ENCODE measurements around the gene HPX.

HPX gene

DNA sequence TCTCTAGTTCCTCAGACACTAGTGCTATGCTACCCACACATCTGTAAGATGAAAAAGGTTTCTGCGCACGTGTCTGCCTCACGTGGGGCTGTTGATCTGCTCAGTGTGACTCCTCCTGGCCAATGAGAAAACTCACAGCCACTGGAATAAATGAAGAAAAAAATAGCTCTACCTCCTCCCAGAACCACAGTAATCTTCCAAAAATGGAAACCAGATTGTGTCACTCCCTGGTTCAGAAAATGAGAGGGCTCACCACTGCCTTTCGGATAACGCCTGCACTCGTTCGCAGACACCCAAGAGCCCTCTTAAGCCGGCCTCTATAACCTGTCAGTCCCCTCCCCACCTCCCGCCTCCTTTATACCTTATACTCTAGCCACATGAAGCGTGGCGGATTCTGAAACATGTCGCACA, 27.0 kb downstream of the HPX start:
- H3K27me3 ChIP-seq (ENCODE audit: insufficient read depth, low read length): no peaks in the 10 kb centered on the region
- WGBS: 90% methylated on average over 12 of the region's 12 CpGs
- no peaks in the 10 kb centered on the region for H3K4me1 ChIP-seq (ENCODE audit: insufficient read depth, low read length)
- no peak overlapping the region for H3K4me3 ChIP-seq (ENCODE audit: low read length)
- H3K9ac ChIP-seq (ENCODE audit: low read depth, low read length): no peak overlapping the region
- H3K9me3 ChIP-seq (ENCODE audit: insufficient read depth, low read depth, low read length): no peaks in the 10 kb centered on the region
- H3K36me3 ChIP-seq (ENCODE audit: insufficient read depth, low read length): no peaks in the 10 kb centered on the region
- no peak overlapping the region for H3K27ac ChIP-seq (ENCODE audit: low read depth, low read length)

GRCh38 chr11:6411594-6412031, 29.2 kb downstream of the HPX start:
- Histone ChIP-seq H3K9ac (ENCODE audit: low read depth, low read length) (no peak overlapping the region), H3K9me3 (ENCODE audit: insufficient read depth, low read depth, low read length) (no peaks in the 10 kb centered on the region), H3K4me1 (ENCODE audit: insufficient read depth, low read length) (no peaks in the 10 kb centered on the region), H3K36me3 (ENCODE audit: insufficient read depth, low read length) (no peaks in the 10 kb centered on the region), H3K27ac (ENCODE audit: low read depth, low read length) (no peak overlapping the region), H3K27me3 (ENCODE audit: insufficient read depth, low read length) (no peaks in the 10 kb centered on the region), H3K4me3 (ENCODE audit: low read length) (no peak overlapping the region)
- WGBS: 92% methylated on average over 10 of the region's 10 CpGs

GRCh38 chr11:6410695-6411430, 29.9 kb downstream of the HPX start:
- Histone ChIP-seq H3K27me3 (ENCODE audit: insufficient read depth, low read length) (no peaks in the 10 kb centered on the region), H3K4me3 (ENCODE audit: low read length) (no peak overlapping the region), H3K9ac (ENCODE audit: low read depth, low read length) (no peak overlapping the region), H3K4me1 (ENCODE audit: insufficient read depth, low read length) (no peaks in the 10 kb centered on the region), H3K27ac (ENCODE audit: low read depth, low read length) (no peak overlapping the region), H3K9me3 (ENCODE audit: insufficient read depth, low read depth, low read length) (no peaks in the 10 kb centered on the region), H3K36me3 (ENCODE audit: insufficient read depth, low read length) (no peaks in the 10 kb centered on the region)
- 94% methylated on average over 23 of the region's 23 CpGs for WGBS

- H3K4me1 ChIP-seq (ENCODE audit: insufficient read depth, low read length): peaks cover 5% of the 10 kb centered on the region; the same call in 1 of the 2 replicates
- 80% methylated on average over 2 of the region's 2 CpGs for WGBS
Observed at GRCh38 chr11:6406370-6406769, 34.4 kb downstream of the HPX start.

GRCh38 chr11:6405846-6406245, 34.9 kb downstream of the HPX start:
- H3K4me3 ChIP-seq (ENCODE audit: low read length): no peak overlapping the region
- H3K27ac ChIP-seq (ENCODE audit: low read depth, low read length): no peak overlapping the region
- H3K27me3 ChIP-seq (ENCODE audit: insufficient read depth, low read length): no peaks in the 10 kb centered on the region
- WGBS: 94% methylated on average over 6 of the region's 6 CpGs
- H3K36me3 ChIP-seq (ENCODE audit: insufficient read depth, low read length): no peaks in the 10 kb centered on the region
- H3K9ac ChIP-seq (ENCODE audit: low read depth, low read length): no peak overlapping the region
- H3K4me1 ChIP-seq (ENCODE audit: insufficient read depth, low read length): peaks cover 5% of the 10 kb centered on the region; the same call in 1 of the 2 replicates
- no peaks in the 10 kb centered on the region for H3K9me3 ChIP-seq (ENCODE audit: insufficient read depth, low read depth, low read length)

More at GRCh38 chr11:6406370-6406769, 34.4 kb downstream of the HPX start:
- H3K4me3 ChIP-seq (ENCODE audit: low read length): no peak overlapping the region
- no peaks in the 10 kb centered on the region for H3K36me3 ChIP-seq (ENCODE audit: insufficient read depth, low read length)
- H3K27ac ChIP-seq (ENCODE audit: low read depth, low read length): no peak overlapping the region
- no peaks in the 10 kb centered on the region for H3K27me3 ChIP-seq (ENCODE audit: insufficient read depth, low read length)
- H3K9me3 ChIP-seq (ENCODE audit: insufficient read depth, low read depth, low read length): no peaks in the 10 kb centered on the region
- H3K9ac ChIP-seq (ENCODE audit: low read depth, low read length): no peak overlapping the region

DNA sequence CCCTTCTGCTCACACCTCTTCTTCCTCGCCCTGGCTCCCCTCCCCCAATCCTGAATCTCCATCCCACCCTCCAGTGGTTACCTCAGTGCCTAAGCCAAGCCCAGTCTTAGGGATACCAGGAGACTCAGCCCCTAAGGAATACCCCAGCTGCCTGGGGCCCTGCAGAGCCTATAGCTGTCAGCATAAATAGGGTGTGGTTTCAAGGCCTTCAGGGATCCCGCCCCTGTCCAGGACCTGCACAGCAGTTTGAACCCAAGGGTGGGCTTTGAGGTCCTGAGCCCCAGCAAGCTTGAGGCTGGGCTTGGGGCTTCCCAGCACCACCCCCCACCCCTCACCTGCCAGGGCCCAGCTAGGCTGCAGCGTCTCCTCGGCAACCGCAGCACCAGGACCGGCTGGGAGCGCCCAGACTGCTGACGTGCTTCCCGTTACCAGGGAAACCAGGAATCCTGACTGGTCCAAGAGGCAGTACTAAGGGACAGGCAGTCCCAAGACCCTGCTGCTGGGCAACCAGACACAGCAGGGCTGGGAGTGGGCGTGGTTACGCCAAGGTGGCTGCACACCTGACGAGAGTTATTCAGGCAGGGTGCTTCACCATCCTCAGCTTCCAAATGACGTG, 35.6 kb downstream of the HPX start:
- H3K27me3 ChIP-seq (ENCODE audit: insufficient read depth, low read length): no peaks in the 10 kb centered on the region
- H3K4me3 ChIP-seq (ENCODE audit: low read length): no peak overlapping the region
- WGBS: 44% methylated on average over 13 of the region's 13 CpGs
- peaks cover 5% of the 10 kb centered on the region; the same call in 1 of the 2 replicates for H3K4me1 ChIP-seq (ENCODE audit: insufficient read depth, low read length)
- H3K9ac ChIP-seq (ENCODE audit: low read depth, low read length): no peak overlapping the region
- no peak overlapping the region for H3K27ac ChIP-seq (ENCODE audit: low read depth, low read length)
- no peaks in the 10 kb centered on the region for H3K36me3 ChIP-seq (ENCODE audit: insufficient read depth, low read length)
- no peaks in the 10 kb centered on the region for H3K9me3 ChIP-seq (ENCODE audit: insufficient read depth, low read depth, low read length)

GRCh38 chr11:6404342-6405051, 36.3 kb downstream of the HPX start:
- H3K9me3 ChIP-seq (ENCODE audit: insufficient read depth, low read depth, low read length): no peaks in the 10 kb centered on the region
- H3K9ac ChIP-seq (ENCODE audit: low read depth, low read length): no peak overlapping the region
- H3K4me3 ChIP-seq (ENCODE audit: low read length): no peak overlapping the region
- H3K4me1 ChIP-seq (ENCODE audit: insufficient read depth, low read length): peaks cover 5% of the 10 kb centered on the region; the same call in 1 of the 2 replicates
- WGBS: 66% methylated on average over 16 of the region's 16 CpGs
- H3K27me3 ChIP-seq (ENCODE audit: insufficient read depth, low read length): no peaks in the 10 kb centered on the region
- H3K27ac ChIP-seq (ENCODE audit: low read depth, low read length): no peak overlapping the region
- H3K36me3 ChIP-seq (ENCODE audit: insufficient read depth, low read length): no peaks in the 10 kb centered on the region

DNA sequence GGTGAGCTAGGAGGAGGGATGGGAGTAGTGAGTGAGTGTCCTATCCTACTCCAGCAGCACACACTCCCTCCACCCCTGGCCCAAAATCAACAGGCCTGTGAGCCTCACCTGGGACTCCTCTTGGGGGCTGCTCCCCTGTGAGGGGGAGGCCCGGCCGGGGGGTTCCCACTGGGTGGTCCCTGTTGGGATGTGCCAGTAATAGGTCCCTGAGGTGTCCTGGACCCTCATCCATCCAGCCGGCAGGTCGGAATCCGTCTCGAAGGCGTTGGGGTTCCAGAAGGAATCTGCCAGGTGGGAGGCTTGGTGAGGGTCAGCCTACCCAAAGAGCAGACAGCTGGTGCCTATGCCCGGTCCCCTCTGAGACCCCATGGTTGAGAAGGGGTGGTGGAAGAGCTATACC, 37.2 kb downstream of the HPX start:
- Histone ChIP-seq H3K4me1 (ENCODE audit: insufficient read depth, low read length) (peaks cover 5% of the 10 kb centered on the region; the same call in 1 of the 2 replicates), H3K9ac (ENCODE audit: low read depth, low read length) (no peak overlapping the region)
- 94% methylated on average over 8 of the region's 8 CpGs for whole genome bisulfite sequencing

DNA sequence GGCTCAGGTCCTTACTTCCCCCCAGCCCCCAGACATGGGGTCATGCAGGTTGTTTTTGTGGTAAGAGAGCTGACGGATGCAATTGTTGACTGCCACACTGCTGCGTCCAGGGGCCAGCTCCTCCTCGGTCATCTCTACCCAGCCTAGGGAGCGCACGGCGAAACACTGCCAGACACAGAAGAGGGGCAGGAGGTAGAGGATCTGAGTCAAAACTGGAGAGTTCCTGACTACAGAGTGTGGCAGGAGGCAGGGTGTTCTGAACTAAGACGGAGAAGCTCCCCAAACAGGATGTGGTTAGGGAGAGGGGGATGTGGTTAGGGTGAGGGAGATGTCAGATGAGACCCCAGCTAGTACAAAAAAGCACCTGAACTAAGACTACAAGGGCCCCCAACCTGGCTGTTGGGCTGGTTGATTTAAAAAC, 38.2 kb downstream of the HPX start:
- H3K9me3 ChIP-seq (ENCODE audit: insufficient read depth, low read depth, low read length): no peaks in the 10 kb centered on the region
- no peaks in the 10 kb centered on the region for H3K27me3 ChIP-seq (ENCODE audit: insufficient read depth, low read length)
- peaks cover 5% of the 10 kb centered on the region; the same call in 1 of the 2 replicates for H3K4me1 ChIP-seq (ENCODE audit: insufficient read depth, low read length)
- 94% methylated on average over 7 of the region's 7 CpGs for WGBS
- no peak overlapping the region for H3K9ac ChIP-seq (ENCODE audit: low read depth, low read length)
- H3K27ac ChIP-seq (ENCODE audit: low read depth, low read length): no peak overlapping the region
- H3K36me3 ChIP-seq (ENCODE audit: insufficient read depth, low read length): no peaks in the 10 kb centered on the region
- H3K4me3 ChIP-seq (ENCODE audit: low read length): no peak overlapping the region

More for the DNA sequence above, 37.2 kb downstream of the HPX start:
- Histone ChIP-seq H3K36me3 (ENCODE audit: insufficient read depth, low read length) (no peaks in the 10 kb centered on the region), H3K27me3 (ENCODE audit: insufficient read depth, low read length) (no peaks in the 10 kb centered on the region), H3K4me3 (ENCODE audit: low read length) (no peak overlapping the region), H3K27ac (ENCODE audit: low read depth, low read length) (no peak overlapping the region), H3K9me3 (ENCODE audit: insufficient read depth, low read depth, low read length) (no peaks in the 10 kb centered on the region)

DNA sequence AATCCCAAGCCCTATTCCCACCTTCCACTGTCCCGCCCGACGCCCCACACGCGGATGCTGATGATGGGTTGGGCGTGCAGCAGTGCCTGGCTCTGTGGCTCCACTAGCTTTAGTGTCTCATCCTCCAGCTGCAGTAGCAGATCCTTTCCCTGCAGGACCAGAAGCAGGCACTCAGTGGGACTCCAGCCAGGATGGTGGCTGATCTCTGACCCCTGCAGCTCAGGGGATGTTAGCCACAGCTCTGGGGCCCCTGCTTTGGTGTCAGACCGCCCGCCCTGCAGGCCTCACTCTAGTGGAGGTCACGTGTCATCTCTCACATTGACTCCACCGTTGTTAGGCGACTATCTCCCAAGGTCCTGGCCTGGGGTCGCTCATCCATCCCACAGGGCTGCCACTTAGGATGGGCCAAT, 38.7 kb downstream of the HPX start:
- H3K27ac ChIP-seq (ENCODE audit: low read depth, low read length): no peak overlapping the region
- H3K27me3 ChIP-seq (ENCODE audit: insufficient read depth, low read length): no peaks in the 10 kb centered on the region
- H3K4me3 ChIP-seq (ENCODE audit: low read length): no peak overlapping the region
- no peaks in the 10 kb centered on the region for H3K9me3 ChIP-seq (ENCODE audit: insufficient read depth, low read depth, low read length)
- no peaks in the 10 kb centered on the region for H3K36me3 ChIP-seq (ENCODE audit: insufficient read depth, low read length)
- H3K4me1 ChIP-seq (ENCODE audit: insufficient read depth, low read length): peaks cover 5% of the 10 kb centered on the region; the same call in 1 of the 2 replicates
- H3K9ac ChIP-seq (ENCODE audit: low read depth, low read length): no peak overlapping the region
- WGBS: 89% methylated on average over 12 of the region's 12 CpGs

- Histone ChIP-seq H3K4me1 (ENCODE audit: insufficient read depth, low read length) (peaks cover 5% of the 10 kb centered on the region; the same call in 1 of the 2 replicates), H3K27ac (ENCODE audit: low read depth, low read length) (no peak overlapping the region), H3K36me3 (ENCODE audit: insufficient read depth, low read length) (no peaks in the 10 kb centered on the region), H3K9ac (ENCODE audit: low read depth, low read length) (no peak overlapping the region), H3K4me3 (ENCODE audit: low read length) (no peak overlapping the region), H3K27me3 (ENCODE audit: insufficient read depth, low read length) (no peaks in the 10 kb centered on the region), H3K9me3 (ENCODE audit: insufficient read depth, low read depth, low read length) (no peaks in the 10 kb centered on the region)
- 90% methylated on average over 7 of the region's 7 CpGs for WGBS
Observed at GRCh38 chr11:6401464-6401863, 39.3 kb downstream of the HPX start.
